ENCODE results near the gene POLR2E.
"Not testable (repeated sequence)": the region's sequence is repeated elsewhere in the genome, so short reads cannot be mapped to it uniquely, and the experiment has no call there.

The POLR2E gene

DNA sequence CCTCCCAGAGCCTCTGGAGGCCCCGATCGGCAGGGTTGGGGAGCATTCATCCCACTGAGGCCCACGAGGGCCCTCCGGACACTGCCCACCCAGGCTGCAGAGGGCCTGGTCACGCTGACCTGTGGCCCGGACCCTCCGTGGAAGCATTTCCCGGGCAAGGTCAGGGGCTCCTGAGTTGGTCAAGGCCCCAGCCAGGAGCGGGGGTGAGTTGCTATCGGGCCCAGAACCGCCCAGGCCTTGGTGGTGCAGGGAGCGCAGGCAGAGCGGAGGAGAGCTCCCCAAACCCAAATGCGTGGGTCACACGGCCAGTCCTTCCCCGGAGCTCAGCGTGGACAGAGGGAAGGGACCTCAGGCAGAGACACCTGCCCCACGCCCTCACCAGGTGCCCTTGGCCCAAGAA, 34.4 kb upstream of the POLR2E start:
- peaks cover 2 to 38% of the 10 kb centered on the region in 2 donors for H3K36me3 ChIP-seq (replicated peaks in 1 of 2; ENCODE audit: control insufficient read depth in 2 of 2, insufficient read depth in 2 of 2, low read length in 2 of 2)

DNA sequence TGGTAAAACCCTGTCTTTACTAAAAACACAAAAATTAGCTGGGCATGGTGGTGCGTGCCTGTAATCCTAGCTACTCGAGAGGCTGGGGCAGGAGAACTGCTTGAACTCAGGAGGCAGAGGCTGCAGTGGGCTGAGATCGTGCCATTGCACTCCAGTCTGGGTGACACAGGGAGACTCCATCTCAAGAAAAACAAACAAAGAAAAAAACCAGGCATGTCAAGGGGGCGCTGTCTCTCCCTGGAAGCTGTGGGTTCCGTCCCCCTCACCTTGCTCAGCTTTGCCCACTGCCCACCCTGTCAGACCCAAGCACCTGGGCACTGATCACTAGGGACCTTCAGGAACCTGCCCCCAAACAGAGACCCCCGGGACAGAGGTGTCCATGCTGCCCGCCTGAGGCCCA, 33.9 kb upstream of the POLR2E start:
- Histone ChIP-seq H3K4me1 (ENCODE audit: control insufficient read depth in 2 of 2, insufficient read depth in 1 of 2, low read depth in 1 of 2, low read length in 2 of 2) (peaks cover 13 to 19% of the 10 kb centered on the region in 2 donors), H3K36me3 (replicated peaks in 1 of 2; ENCODE audit: control insufficient read depth in 2 of 2, insufficient read depth in 2 of 2, low read length in 2 of 2) (peaks cover 4 to 38% of the 10 kb centered on the region in 2 donors), H3K23ac (ENCODE audit: low read depth, low read length, poor library complexity) (peak overlapping the region; percentile 23), H3K79me1 (ENCODE audit: low read depth, low read length) (peaks cover 10% of the 10 kb centered on the region)
- H3K14ac ChIP-seq (ENCODE audit: low read length); H4K91ac ChIP-seq (ENCODE audit: low read depth, low read length, poor library complexity); H2AFZ ChIP-seq (ENCODE audit: low read length); H3K9me3 ChIP-seq (replicated peaks in 1 of 2; ENCODE audit: control insufficient read depth in 2 of 2, insufficient read depth in 1 of 2, low read depth in 1 of 2, low read length in 2 of 2); H3K4me2 ChIP-seq (ENCODE audit: insufficient read depth, low read length, poor library complexity, severe bottlenecking); DNase-seq (ENCODE audit: low spot score); H2BK12ac ChIP-seq (ENCODE audit: low read length); H2BK5ac ChIP-seq (ENCODE audit: low read length); H3K18ac ChIP-seq (ENCODE audit: low read length); H3K4ac ChIP-seq (ENCODE audit: low read length); H3K9ac ChIP-seq (ENCODE audit: low read depth, low read length, poor library complexity); H2BK15ac ChIP-seq (ENCODE audit: low read length); H3K27me3 ChIP-seq (ENCODE audit: control insufficient read depth in 3 of 3, insufficient read depth in 3 of 3, low read depth in 1 of 3, low read length in 3 of 3); H3K4me3 ChIP-seq (ENCODE audit: low read length in 2 of 2); H4K8ac ChIP-seq (ENCODE audit: low read depth, low read length); H3K27ac ChIP-seq (replicated peaks; ENCODE audit: low read length); H2BK120ac ChIP-seq (ENCODE audit: low read depth, low read length); H2AK5ac ChIP-seq (ENCODE audit: low read depth, low read length): not testable (repeated sequence)
- no CpG with 5 or more reads among the region's 7 CpGs for WGBS, 2 donors (ENCODE audit: extremely low coverage in 2 of 2, insufficient read length in 2 of 2, insufficient replicate concordance in 1 of 2)

More for the DNA sequence above, 34.4 kb upstream of the POLR2E start:
- no peak overlapping the region for H4K91ac ChIP-seq (ENCODE audit: low read depth, low read length, poor library complexity)
- H3K18ac ChIP-seq (ENCODE audit: low read length), result no peak overlapping the region
- DNase-seq (ENCODE audit: low spot score), result no peak
- no peaks in the 10 kb centered on the region for H3K27me3 ChIP-seq (ENCODE audit: control insufficient read depth in 3 of 3, insufficient read depth in 3 of 3, low read depth in 1 of 3, low read length in 3 of 3)
- peaks cover 13 to 19% of the 10 kb centered on the region in 2 donors for H3K4me1 ChIP-seq (ENCODE audit: control insufficient read depth in 2 of 2, insufficient read depth in 1 of 2, low read depth in 1 of 2, low read length in 2 of 2)
- H2BK5ac ChIP-seq (ENCODE audit: low read length), result no peak overlapping the region
- H3K23ac ChIP-seq (ENCODE audit: low read depth, low read length, poor library complexity), result peak overlapping the region; percentile 23
- no peak overlapping the region for H2AFZ ChIP-seq (ENCODE audit: low read length)
- H4K8ac ChIP-seq (ENCODE audit: low read depth, low read length), result no peak overlapping the region
- H3K14ac ChIP-seq (ENCODE audit: low read length), result no peak overlapping the region
- no peak overlapping the region for H3K4me2 ChIP-seq (ENCODE audit: insufficient read depth, low read length, poor library complexity, severe bottlenecking)
- H2AK5ac ChIP-seq (ENCODE audit: low read depth, low read length), result no peak overlapping the region
- no peak overlapping the region for H2BK12ac ChIP-seq (ENCODE audit: low read length)
- H3K9me3 ChIP-seq (replicated peaks in 1 of 2; ENCODE audit: control insufficient read depth in 2 of 2, insufficient read depth in 1 of 2, low read depth in 1 of 2, low read length in 2 of 2), result no peaks in the 10 kb centered on the region
- no peak overlapping the region for H3K4ac ChIP-seq (ENCODE audit: low read length)
- H3K9ac ChIP-seq (ENCODE audit: low read depth, low read length, poor library complexity), result no peak overlapping the region
- H3K4me3 ChIP-seq (ENCODE audit: low read length in 2 of 2), result no peak overlapping the region
- no CpG with 5 or more reads among the region's 18 CpGs for WGBS, 2 donors (ENCODE audit: extremely low coverage in 2 of 2, insufficient read length in 2 of 2, insufficient replicate concordance in 1 of 2)
- H3K79me1 ChIP-seq (ENCODE audit: low read depth, low read length), result peaks cover 12% of the 10 kb centered on the region
- no peak overlapping the region for H2BK15ac ChIP-seq (ENCODE audit: low read length)
- H2BK120ac ChIP-seq (ENCODE audit: low read depth, low read length), result no peak overlapping the region
- H3K27ac ChIP-seq (replicated peaks; ENCODE audit: low read length), result no peak overlapping the region

- H3K14ac ChIP-seq (ENCODE audit: low read length), result peak overlapping the region; percentile 90
- H3K4ac ChIP-seq (ENCODE audit: low read length), result no peak overlapping the region
- no peak overlapping the region for H4K91ac ChIP-seq (ENCODE audit: low read depth, low read length, poor library complexity)
- DNase-seq (ENCODE audit: low spot score), result no peak
- no CpG with 5 or more reads among the region's 17 CpGs for WGBS, 2 donors (ENCODE audit: extremely low coverage in 2 of 2, insufficient read length in 2 of 2, insufficient replicate concordance in 1 of 2)
- H3K4me2 ChIP-seq (ENCODE audit: insufficient read depth, low read length, poor library complexity, severe bottlenecking), result no peak overlapping the region
- H2BK15ac ChIP-seq (ENCODE audit: low read length), result no peak overlapping the region
- no peak overlapping the region for H3K9ac ChIP-seq (ENCODE audit: low read depth, low read length, poor library complexity)
- H4K8ac ChIP-seq (ENCODE audit: low read depth, low read length), result no peak overlapping the region
- H3K36me3 ChIP-seq (replicated peaks in 1 of 2; ENCODE audit: control insufficient read depth in 2 of 2, insufficient read depth in 2 of 2, low read length in 2 of 2), result peaks cover 10 to 43% of the 10 kb centered on the region in 2 donors
- no peaks in the 10 kb centered on the region for H3K9me3 ChIP-seq (replicated peaks in 1 of 2; ENCODE audit: control insufficient read depth in 2 of 2, insufficient read depth in 1 of 2, low read depth in 1 of 2, low read length in 2 of 2)
- H3K27me3 ChIP-seq (ENCODE audit: control insufficient read depth in 3 of 3, insufficient read depth in 3 of 3, low read depth in 1 of 3, low read length in 3 of 3), result no peaks in the 10 kb centered on the region
- H3K27ac ChIP-seq (replicated peaks; ENCODE audit: low read length), result no peak overlapping the region
- no peak overlapping the region for H3K4me3 ChIP-seq (ENCODE audit: low read length in 2 of 2)
- no peak overlapping the region for H2AFZ ChIP-seq (ENCODE audit: low read length)
- peaks cover 7% of the 10 kb centered on the region for H3K79me1 ChIP-seq (ENCODE audit: low read depth, low read length)
- no peak overlapping the region for H3K23ac ChIP-seq (ENCODE audit: low read depth, low read length, poor library complexity)
- H3K18ac ChIP-seq (ENCODE audit: low read length), result peak overlapping the region; percentile 19
- no peak overlapping the region for H2AK5ac ChIP-seq (ENCODE audit: low read depth, low read length)
- no peak overlapping the region for H2BK5ac ChIP-seq (ENCODE audit: low read length)
- H2BK120ac ChIP-seq (ENCODE audit: low read depth, low read length), result no peak overlapping the region
- H2BK12ac ChIP-seq (ENCODE audit: low read length), result no peak overlapping the region
- peaks cover 13 to 19% of the 10 kb centered on the region in 2 donors for H3K4me1 ChIP-seq (ENCODE audit: control insufficient read depth in 2 of 2, insufficient read depth in 1 of 2, low read depth in 1 of 2, low read length in 2 of 2)
Observed at GRCh38 chr19:1128106-1128505, 32.9 kb upstream of the POLR2E start.

- no peak overlapping the region for H3K4ac ChIP-seq (ENCODE audit: low read length)
- H2AK5ac ChIP-seq (ENCODE audit: low read depth, low read length), result peak overlapping the region; percentile 28
- no peaks in the 10 kb centered on the region for H3K9me3 ChIP-seq (replicated peaks in 1 of 2; ENCODE audit: control insufficient read depth in 2 of 2, insufficient read depth in 1 of 2, low read depth in 1 of 2, low read length in 2 of 2)
- peaks cover 12 to 51% of the 10 kb centered on the region in 2 donors for H3K36me3 ChIP-seq (replicated peaks in 1 of 2; ENCODE audit: control insufficient read depth in 2 of 2, insufficient read depth in 2 of 2, low read length in 2 of 2)
- peak overlapping the region; percentile 85 for H3K23ac ChIP-seq (ENCODE audit: low read depth, low read length, poor library complexity)
- WGBS, 2 donors (ENCODE audit: extremely low coverage in 2 of 2, insufficient read length in 2 of 2, insufficient replicate concordance in 1 of 2), result no CpG with 5 or more reads among the region's 33 CpGs
- H2BK5ac ChIP-seq (ENCODE audit: low read length), result peak overlapping the region; percentile 6
- peak overlapping the region in 1 of 2 donors; percentile 6 for H3K4me3 ChIP-seq (ENCODE audit: low read length in 2 of 2)
- peaks cover 5 to 10% of the 10 kb centered on the region in 2 donors for H3K4me1 ChIP-seq (ENCODE audit: control insufficient read depth in 2 of 2, insufficient read depth in 1 of 2, low read depth in 1 of 2, low read length in 2 of 2)
- no peak overlapping the region for H3K14ac ChIP-seq (ENCODE audit: low read length)
- H3K27ac ChIP-seq (replicated peaks; ENCODE audit: low read length), result no peak overlapping the region
- H4K8ac ChIP-seq (ENCODE audit: low read depth, low read length), result no peak overlapping the region
- no peak overlapping the region for H4K91ac ChIP-seq (ENCODE audit: low read depth, low read length, poor library complexity)
- no peaks in the 10 kb centered on the region for H3K27me3 ChIP-seq (ENCODE audit: control insufficient read depth in 3 of 3, insufficient read depth in 3 of 3, low read depth in 1 of 3, low read length in 3 of 3)
- no peak for DNase-seq (ENCODE audit: low spot score)
- no peak overlapping the region for H2BK15ac ChIP-seq (ENCODE audit: low read length)
- H2BK12ac ChIP-seq (ENCODE audit: low read length), result peak overlapping the region; percentile 58
- peak overlapping the region; percentile 17 for H3K18ac ChIP-seq (ENCODE audit: low read length)
- H2BK120ac ChIP-seq (ENCODE audit: low read depth, low read length), result no peak overlapping the region
- H3K79me1 ChIP-seq (ENCODE audit: low read depth, low read length), result peaks cover 9% of the 10 kb centered on the region
- H3K9ac ChIP-seq (ENCODE audit: low read depth, low read length, poor library complexity), result peak overlapping the region; percentile 81
- no peak overlapping the region for H2AFZ ChIP-seq (ENCODE audit: low read length)
- H3K4me2 ChIP-seq (ENCODE audit: insufficient read depth, low read length, poor library complexity, severe bottlenecking), result no peak overlapping the region
Observed at GRCh38 chr19:1126984-1127760, 32.0 kb upstream of the POLR2E start.
